Astrocyte of the cerebellum (primary cell): ENCODE data around the gene GNG2.

ENCODE experiments used
- DNase-seq: peaks from one replicate; pipeline ENCODE4 v3.0.0-alpha.2; 2011; ENCODE audit warnings: low read depth
- H3K4me3 ChIP-seq: 2 replicates; pipeline ENCODE4 v1.5.1; 2011; ENCODE audit warnings: mild to moderate bottlenecking, low read depth, low read length, moderate library complexity
- in situ Hi-C: cut with HindIII; loops from 2 replicates; pipeline ENCODE4 v1.10.0; 2017; ENCODE audit warnings: low sequenced_read_pairs
- TF ChIP-seq, protein P1 (sequence below): IDR thresholded peaks from 2 replicates; pipeline ENCODE4 v1.5.1; 2012; ENCODE audit warnings: low read length, low read depth, moderate library complexity, mild to moderate bottlenecking; ENCODE audit errors: missing control alignments

Gene GNG2

DNA sequence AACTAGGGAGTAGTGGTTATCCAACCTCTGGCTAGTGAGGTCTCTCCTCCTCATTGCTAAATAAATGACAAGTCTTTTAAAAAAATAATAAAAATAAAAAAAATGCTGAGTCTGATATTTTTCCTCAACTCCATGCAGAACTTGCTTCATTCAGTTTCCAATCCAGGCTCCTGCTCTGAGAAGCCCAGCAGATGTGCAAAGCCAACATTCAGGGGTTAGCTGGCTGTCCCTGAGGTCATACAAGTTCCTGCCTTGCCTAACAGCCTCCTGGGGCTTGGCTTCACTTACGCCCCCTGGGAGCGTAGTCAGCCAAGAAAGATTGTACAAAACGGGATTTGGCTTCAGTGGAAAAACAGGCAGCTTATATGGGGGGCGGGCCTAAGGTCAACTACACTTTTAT lies 152.2 kb downstream of the GNG2 start:
- TF ChIP-seq, protein P1, sequence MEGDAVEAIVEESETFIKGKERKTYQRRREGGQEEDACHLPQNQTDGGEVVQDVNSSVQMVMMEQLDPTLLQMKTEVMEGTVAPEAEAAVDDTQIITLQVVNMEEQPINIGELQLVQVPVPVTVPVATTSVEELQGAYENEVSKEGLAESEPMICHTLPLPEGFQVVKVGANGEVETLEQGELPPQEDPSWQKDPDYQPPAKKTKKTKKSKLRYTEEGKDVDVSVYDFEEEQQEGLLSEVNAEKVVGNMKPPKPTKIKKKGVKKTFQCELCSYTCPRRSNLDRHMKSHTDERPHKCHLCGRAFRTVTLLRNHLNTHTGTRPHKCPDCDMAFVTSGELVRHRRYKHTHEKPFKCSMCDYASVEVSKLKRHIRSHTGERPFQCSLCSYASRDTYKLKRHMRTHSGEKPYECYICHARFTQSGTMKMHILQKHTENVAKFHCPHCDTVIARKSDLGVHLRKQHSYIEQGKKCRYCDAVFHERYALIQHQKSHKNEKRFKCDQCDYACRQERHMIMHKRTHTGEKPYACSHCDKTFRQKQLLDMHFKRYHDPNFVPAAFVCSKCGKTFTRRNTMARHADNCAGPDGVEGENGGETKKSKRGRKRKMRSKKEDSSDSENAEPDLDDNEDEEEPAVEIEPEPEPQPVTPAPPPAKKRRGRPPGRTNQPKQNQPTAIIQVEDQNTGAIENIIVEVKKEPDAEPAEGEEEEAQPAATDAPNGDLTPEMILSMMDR, result no peak
- no peak for DNase-seq
- in situ Hi-C loops, result no loop called here
- no peak overlapping the region for H3K4me3 ChIP-seq

DNA sequence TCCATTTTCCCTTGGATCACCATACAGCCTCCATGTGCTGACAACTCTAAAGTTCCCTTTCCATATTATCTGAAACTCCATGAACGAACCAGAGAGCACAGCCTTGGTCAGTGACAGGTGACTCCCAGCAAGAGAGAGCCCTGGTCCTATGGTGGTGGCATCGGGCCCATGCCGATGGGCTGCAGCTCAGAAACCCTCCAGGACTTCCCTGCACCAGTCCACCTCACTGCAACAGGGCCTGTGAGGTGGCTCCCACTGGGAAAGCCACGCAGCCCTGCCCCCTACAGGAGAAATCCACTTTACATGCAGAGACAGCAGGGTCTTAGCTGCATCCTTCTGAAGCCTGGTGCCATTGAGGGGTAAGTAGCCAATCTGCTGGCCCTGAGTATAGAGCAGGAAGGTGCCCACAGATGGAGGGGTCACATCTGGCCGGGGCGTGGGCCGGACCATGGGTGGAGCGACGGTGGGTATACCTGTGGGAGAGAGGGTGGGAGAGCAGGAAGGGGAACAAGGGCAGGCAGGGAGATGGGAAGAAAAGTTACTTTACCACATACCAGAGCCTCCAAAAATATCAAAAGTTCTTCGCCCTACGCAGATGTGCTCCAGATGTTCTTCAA lies 153.7 kb downstream of the GNG2 start:
- DNase-seq, result no peak
- no peak overlapping the region for H3K4me3 ChIP-seq
- TF ChIP-seq, protein P1, result no peak
- in situ Hi-C loops, result no loop called here

DNA sequence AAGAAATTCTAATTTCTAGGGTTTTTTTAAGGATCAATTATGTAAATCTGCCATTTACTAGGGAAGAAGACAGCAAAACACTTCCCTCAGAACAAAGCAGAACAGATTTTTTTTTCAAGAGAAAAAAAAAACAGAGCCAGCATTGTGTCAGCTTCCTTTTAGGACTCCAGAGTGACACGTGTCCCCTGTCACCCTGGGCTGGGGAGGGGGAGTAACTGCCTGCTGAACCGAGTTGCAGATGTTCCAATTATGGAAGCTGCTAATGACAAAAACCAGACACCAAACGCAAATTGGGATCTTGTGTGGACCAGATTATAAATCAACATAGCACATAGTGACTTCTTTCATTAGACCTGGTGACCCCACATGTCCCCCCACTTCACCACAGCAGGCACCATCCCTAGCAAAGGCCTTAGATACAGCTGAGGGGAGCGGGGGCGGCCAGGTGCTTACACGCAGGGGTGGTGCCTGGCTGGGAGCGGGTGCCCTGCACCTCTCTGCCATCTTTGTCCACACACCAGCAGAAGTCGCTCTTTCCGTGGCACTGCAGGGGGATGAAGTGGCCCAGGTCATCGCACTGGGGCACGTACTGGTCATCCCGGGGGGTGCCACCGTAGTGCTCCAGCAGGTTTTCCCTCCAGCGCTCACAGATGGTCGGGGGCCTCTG lies 154.3 kb downstream of the GNG2 start:
- in situ Hi-C loops, result no loop called here
- no peak overlapping the region for H3K4me3 ChIP-seq
- no peak for DNase-seq
- TF ChIP-seq, protein P1, result no peak

DNA sequence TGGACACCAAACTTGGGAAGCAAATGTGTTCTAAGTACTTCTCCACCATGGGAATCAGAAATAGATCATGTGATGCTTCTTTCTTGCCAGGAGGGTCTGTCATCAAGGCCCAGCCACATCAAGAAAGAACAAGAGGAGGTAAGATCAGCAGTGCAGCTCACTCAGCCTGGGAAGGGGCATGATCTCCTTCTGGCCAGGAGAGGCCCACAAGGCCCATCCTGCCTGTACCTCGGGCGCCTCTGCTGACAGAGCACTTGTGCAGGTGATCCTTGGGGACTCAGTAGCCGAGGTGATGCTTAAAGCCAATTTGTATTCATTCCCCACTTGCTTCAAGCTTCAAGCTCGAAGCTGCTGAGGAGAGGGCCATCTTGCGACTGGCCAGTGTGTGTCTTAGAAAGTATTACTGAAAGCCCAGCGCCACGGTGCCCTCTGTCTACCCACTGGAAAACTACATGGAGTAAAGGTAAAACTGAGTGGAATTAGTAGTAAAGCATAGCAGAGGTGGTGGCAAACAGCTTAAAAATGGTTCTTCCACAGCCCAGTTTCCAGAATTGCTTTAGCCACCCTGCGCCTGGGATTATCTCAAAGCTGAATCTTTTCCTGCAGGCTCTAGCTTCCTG lies 155.1 kb downstream of the GNG2 start:
- in situ Hi-C loops, result no loop called here
- no peak for DNase-seq
- H3K4me3 ChIP-seq, result no peak overlapping the region
- TF ChIP-seq, protein P1, result peak; percentile 53

DNA sequence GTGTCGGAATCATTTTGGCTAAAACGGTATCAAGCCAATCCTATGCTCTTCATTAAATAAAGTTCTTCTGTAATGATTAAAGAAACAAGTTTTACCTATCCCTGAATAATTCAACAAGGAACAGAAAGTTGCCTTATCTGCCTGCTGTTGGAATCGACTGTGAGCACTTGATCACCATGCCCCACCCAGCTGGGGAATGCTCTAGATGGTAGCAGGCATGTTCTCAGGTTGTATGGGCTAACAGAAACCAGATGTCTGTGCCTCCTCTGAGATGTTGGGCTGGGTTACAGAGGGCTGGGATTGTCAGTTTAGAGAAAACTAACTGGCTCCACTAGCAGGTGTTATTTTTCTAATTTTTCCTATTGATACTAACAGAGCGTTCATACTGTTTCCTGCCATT lies 157.8 kb downstream of the GNG2 start:
- TF ChIP-seq, protein P1, result no peak
- no peak for DNase-seq
- H3K4me3 ChIP-seq, result no peak overlapping the region
- in situ Hi-C loops, result no loop called here

DNA sequence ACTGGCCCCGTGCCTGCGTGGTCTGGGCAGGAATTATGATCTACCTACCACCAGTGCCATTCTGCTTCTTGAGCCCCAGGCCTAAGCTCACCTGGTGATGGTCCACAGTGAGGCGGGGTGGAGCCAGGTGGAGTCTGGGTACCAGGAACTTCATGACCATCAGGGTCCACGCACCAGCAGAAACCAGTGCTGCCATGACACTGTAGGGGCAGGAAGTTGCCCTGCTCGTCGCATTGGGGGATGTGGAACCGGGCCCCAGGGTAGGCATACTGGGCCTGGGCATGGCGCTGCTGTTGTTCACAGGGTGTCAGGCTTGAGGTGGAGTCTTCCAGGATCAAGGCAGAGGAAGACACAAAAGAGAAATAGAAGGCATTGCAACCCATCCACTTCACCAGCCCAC lies 158.6 kb downstream of the GNG2 start:
- TF ChIP-seq, protein P1, result no peak
- DNase-seq, result no peak
- in situ Hi-C loops, result no loop called here
- H3K4me3 ChIP-seq, result no peak overlapping the region
